Mesendoderm (in vitro differentiated cells): ENCODE measurements around the gene ZNF503.
A peak's percentile ranks its signal among the peaks of the same experiment; 100 is the strongest.

Experiments used
- DNase-seq: peaks from one replicate; pipeline ENCODE4 v3.0.0; 2013
- H2AK5ac ChIP-seq: 2 replicates; pipeline ENCODE4 v1.6.1; 2013; ENCODE audit warnings: low read length, inconsistent platforms
- H2BK120ac ChIP-seq: 2 replicates; pipeline ENCODE4 v1.6.1; 2013; ENCODE audit warnings: low read depth, mild to moderate bottlenecking, low read length, moderate library complexity, mixed read lengths
- H2BK15ac ChIP-seq: replicated peaks from 2 replicates; pipeline ENCODE4 v1.6.1; 2013; ENCODE audit warnings: low read depth, mild to moderate bottlenecking, moderate library complexity
- H2BK5ac ChIP-seq: 2 replicates; pipeline ENCODE4 v1.6.1; 2013; ENCODE audit warnings: low read length, inconsistent platforms
- H3K18ac ChIP-seq: 2 replicates; pipeline ENCODE4 v1.6.1; 2013; ENCODE audit warnings: mild to moderate bottlenecking, low read length, mixed read lengths
- H3K23ac ChIP-seq: one replicate; pipeline ENCODE4 v1.6.1; 2013; ENCODE audit warnings: low read length
- H3K27ac ChIP-seq: 2 replicates; pipeline ENCODE4 v1.5.1; 2013; ENCODE audit warnings: low read depth, mild to moderate bottlenecking, inconsistent platforms, low read length, moderate library complexity
- H3K27me3 ChIP-seq: 2 replicates; pipeline ENCODE4 v1.6.1; 2013; ENCODE audit warnings: low read length, control low read depth, mild to moderate bottlenecking, inconsistent platforms; ENCODE audit not compliant: insufficient read depth, poor library complexity
- H3K36me3 ChIP-seq: 2 replicates; pipeline ENCODE4 v1.6.1; 2013; ENCODE audit warnings: low read length, inconsistent platforms; ENCODE audit not compliant: control insufficient read depth, insufficient read depth
- H3K4ac ChIP-seq: one replicate; pipeline ENCODE4 v1.6.1; 2013; ENCODE audit warnings: low read depth, mild to moderate bottlenecking, low read length, moderate library complexity
- H3K4me1 ChIP-seq: 2 replicates; pipeline ENCODE4 v1.6.1; 2013; ENCODE audit warnings: low read depth, low read length, inconsistent platforms; ENCODE audit not compliant: control insufficient read depth
- H3K4me2 ChIP-seq: 2 replicates; pipeline ENCODE4 v1.6.1; 2013; ENCODE audit warnings: low read length
- H3K4me3 ChIP-seq: 2 replicates; pipeline ENCODE4 v1.5.1; 2013; ENCODE audit warnings: mild to moderate bottlenecking, low read length
- H3K56ac ChIP-seq: one replicate; pipeline ENCODE4 v1.6.1; 2013; ENCODE audit warnings: low read length
- H3K79me1 ChIP-seq: 2 replicates; pipeline ENCODE4 v1.6.1; 2013; ENCODE audit warnings: low read length, inconsistent platforms
- H3K79me2 ChIP-seq: 2 replicates; pipeline ENCODE4 v1.6.1; 2013; ENCODE audit warnings: mild to moderate bottlenecking, low read length; ENCODE audit not compliant: control insufficient read depth, insufficient read depth
- H3K9ac ChIP-seq: 2 replicates; pipeline ENCODE4 v1.6.1; 2013; ENCODE audit warnings: low read length, inconsistent platforms
- H4K5ac ChIP-seq: one replicate; pipeline ENCODE4 v1.6.1; 2013; ENCODE audit warnings: low read length
- H4K8ac ChIP-seq: one replicate; pipeline ENCODE4 v1.6.1; 2013; ENCODE audit warnings: low read depth, mild to moderate bottlenecking, control low read depth, low read length, moderate library complexity
- WGBS: extraction: QIAGEN DNeasy Blood & Tissue Kit; methylation state at CpG from one replicate; pipeline ENCODE4 v1.1.7; 2013; ENCODE audit warnings: low lambda C conversion rate, missing lambda C conversion rate; ENCODE audit not compliant: insufficient coverage; ENCODE audit errors: extremely low coverage; 5-methylcytosine and 5-hydroxymethylcytosine counted together

The ZNF503 gene

GRCh38 chr10:75403144-75403938, 1.8 kb upstream of the ZNF503 start:
- H3K4ac ChIP-seq = no peak overlapping the region
- DNase-seq = peak; percentile 60
- H2BK5ac ChIP-seq = no peak overlapping the region
- no peak overlapping the region for H3K23ac ChIP-seq
- H3K79me2 ChIP-seq = no peaks in the 10 kb centered on the region
- H3K79me1 ChIP-seq = no peaks in the 10 kb centered on the region
- no peaks in the 10 kb centered on the region for H3K36me3 ChIP-seq
- H2AK5ac ChIP-seq = no peak overlapping the region
- H4K8ac ChIP-seq = no peak overlapping the region
- H3K27ac ChIP-seq = peak overlapping the region; percentile 21
- WGBS = no CpG with 5 or more reads among the region's 56 CpGs
- H3K27me3 ChIP-seq = peaks cover 51% of the 10 kb centered on the region
- peaks cover 3% of the 10 kb centered on the region for H3K4me1 ChIP-seq
- H2BK15ac ChIP-seq = no peak overlapping the region
- peak overlapping the region; percentile 71 for H3K4me2 ChIP-seq
- H3K18ac ChIP-seq = no peak overlapping the region
- peak overlapping the region; percentile 51 for H3K9ac ChIP-seq
- H2BK120ac ChIP-seq = no peak overlapping the region
- H3K4me3 ChIP-seq = no peak overlapping the region
- peak overlapping the region; percentile 73 for H3K56ac ChIP-seq
- no peak overlapping the region for H4K5ac ChIP-seq

GRCh38 chr10:75402486-75403143, 1.1 kb upstream of the ZNF503 start:
- Histone ChIP-seq H3K56ac (peak overlapping the region; percentile 73), H3K79me1 (no peaks in the 10 kb centered on the region), H3K36me3 (no peaks in the 10 kb centered on the region), H3K9ac (peak overlapping the region; percentile 35), H3K27me3 (peaks cover 47% of the 10 kb centered on the region), H3K79me2 (no peaks in the 10 kb centered on the region), H3K4me3 (no peak overlapping the region), H3K27ac (peak overlapping the region; percentile 21), H2AK5ac (no peak overlapping the region), H3K4me1 (peaks cover 3% of the 10 kb centered on the region), H2BK15ac (no peak overlapping the region), H3K4me2 (peak overlapping the region; percentile 71), H3K23ac (no peak overlapping the region), H2BK5ac (no peak overlapping the region), H4K5ac (no peak overlapping the region), H3K18ac (no peak overlapping the region), H4K8ac (no peak overlapping the region), H3K4ac (no peak overlapping the region), H2BK120ac (no peak overlapping the region)
- WGBS = no CpG with 5 or more reads among the region's 42 CpGs
- no peak for DNase-seq

- Histone ChIP-seq H2BK5ac (no peak overlapping the region), H3K9ac (peak overlapping the region; percentile 59), H3K36me3 (no peaks in the 10 kb centered on the region), H3K23ac (no peak overlapping the region), H3K4ac (no peak overlapping the region), H3K18ac (no peak overlapping the region), H3K27me3 (peaks cover 46% of the 10 kb centered on the region), H4K8ac (no peak overlapping the region), H3K56ac (peak overlapping the region; percentile 82), H3K4me3 (peak overlapping the region; percentile 45), H3K4me1 (no peaks in the 10 kb centered on the region), H3K27ac (no peak overlapping the region), H3K79me2 (no peaks in the 10 kb centered on the region), H2AK5ac (no peak overlapping the region), H2BK15ac (no peak overlapping the region), H2BK120ac (no peak overlapping the region), H3K79me1 (no peaks in the 10 kb centered on the region), H4K5ac (no peak overlapping the region), H3K4me2 (peak overlapping the region; percentile 86)
- no CpG with 5 or more reads among the region's 68 CpGs for WGBS
- DNase-seq = peak; percentile 54
Measured at GRCh38 chr10:75400771-75401568, 594 bp downstream of the ZNF503 start.

- no peaks in the 10 kb centered on the region for H3K36me3 ChIP-seq
- no peak overlapping the region for H3K27ac ChIP-seq
- H3K23ac ChIP-seq = no peak overlapping the region
- H4K5ac ChIP-seq = no peak overlapping the region
- H2AK5ac ChIP-seq = no peak overlapping the region
- H3K4ac ChIP-seq = no peak overlapping the region
- no peak overlapping the region for H2BK5ac ChIP-seq
- H3K79me2 ChIP-seq = no peaks in the 10 kb centered on the region
- peak overlapping the region; percentile 86 for H3K4me2 ChIP-seq
- H3K18ac ChIP-seq = peak overlapping the region; percentile 1
- no peaks in the 10 kb centered on the region for H3K4me1 ChIP-seq
- H3K79me1 ChIP-seq = no peaks in the 10 kb centered on the region
- H4K8ac ChIP-seq = no peak overlapping the region
- no peak for DNase-seq
- H3K27me3 ChIP-seq = peaks cover 45% of the 10 kb centered on the region
- H3K56ac ChIP-seq = peak overlapping the region; percentile 56
- H3K4me3 ChIP-seq = peak overlapping the region; percentile 45
- peak overlapping the region; percentile 59 for H3K9ac ChIP-seq
- H2BK15ac ChIP-seq = no peak overlapping the region
- H2BK120ac ChIP-seq = no peak overlapping the region
- WGBS = no CpG with 5 or more reads among the region's 39 CpGs
Measured at GRCh38 chr10:75400163-75400770, 1.3 kb downstream of the ZNF503 start.

GRCh38 chr10:75399461-75400162, 2.0 kb downstream of the ZNF503 start:
- Histone ChIP-seq H3K36me3 (no peaks in the 10 kb centered on the region), H3K23ac (no peak overlapping the region), H3K4me2 (peak overlapping the region; percentile 59), H3K79me1 (no peaks in the 10 kb centered on the region), H3K79me2 (no peaks in the 10 kb centered on the region), H3K18ac (no peak overlapping the region), H2BK5ac (no peak overlapping the region), H3K27ac (no peak overlapping the region), H4K8ac (no peak overlapping the region), H3K9ac (peak overlapping the region; percentile 45), H3K56ac (peak overlapping the region; percentile 56), H2AK5ac (no peak overlapping the region), H2BK120ac (no peak overlapping the region), H2BK15ac (no peak overlapping the region), H4K5ac (no peak overlapping the region), H3K4me1 (no peaks in the 10 kb centered on the region), H3K4me3 (no peak overlapping the region), H3K27me3 (peaks cover 47% of the 10 kb centered on the region), H3K4ac (no peak overlapping the region)
- WGBS = no CpG with 5 or more reads among the region's 71 CpGs
- peak; percentile 80 for DNase-seq
